Stimulated activated CD4-positive, alpha-beta T cell treated with anti-CD3 and anti-CD28 coated beads, Interleukin-2, amount 100 ng/mL, for 24 hours (primary cell): ENCODE data around the gene RAD51AP2.
A peak's percentile ranks its signal among the peaks of the same experiment; 100 is the strongest.
"Not testable (repeated sequence)": the region's sequence is repeated elsewhere in the genome, so short reads cannot be mapped to it uniquely, and the experiment has no call there.

ENCODE experiments used
- DNase-seq, 2 donors: peaks; one replicate each; pipeline ENCODE4 v3.0.0-alpha.2; 2020

The RAD51AP2 gene

DNA sequence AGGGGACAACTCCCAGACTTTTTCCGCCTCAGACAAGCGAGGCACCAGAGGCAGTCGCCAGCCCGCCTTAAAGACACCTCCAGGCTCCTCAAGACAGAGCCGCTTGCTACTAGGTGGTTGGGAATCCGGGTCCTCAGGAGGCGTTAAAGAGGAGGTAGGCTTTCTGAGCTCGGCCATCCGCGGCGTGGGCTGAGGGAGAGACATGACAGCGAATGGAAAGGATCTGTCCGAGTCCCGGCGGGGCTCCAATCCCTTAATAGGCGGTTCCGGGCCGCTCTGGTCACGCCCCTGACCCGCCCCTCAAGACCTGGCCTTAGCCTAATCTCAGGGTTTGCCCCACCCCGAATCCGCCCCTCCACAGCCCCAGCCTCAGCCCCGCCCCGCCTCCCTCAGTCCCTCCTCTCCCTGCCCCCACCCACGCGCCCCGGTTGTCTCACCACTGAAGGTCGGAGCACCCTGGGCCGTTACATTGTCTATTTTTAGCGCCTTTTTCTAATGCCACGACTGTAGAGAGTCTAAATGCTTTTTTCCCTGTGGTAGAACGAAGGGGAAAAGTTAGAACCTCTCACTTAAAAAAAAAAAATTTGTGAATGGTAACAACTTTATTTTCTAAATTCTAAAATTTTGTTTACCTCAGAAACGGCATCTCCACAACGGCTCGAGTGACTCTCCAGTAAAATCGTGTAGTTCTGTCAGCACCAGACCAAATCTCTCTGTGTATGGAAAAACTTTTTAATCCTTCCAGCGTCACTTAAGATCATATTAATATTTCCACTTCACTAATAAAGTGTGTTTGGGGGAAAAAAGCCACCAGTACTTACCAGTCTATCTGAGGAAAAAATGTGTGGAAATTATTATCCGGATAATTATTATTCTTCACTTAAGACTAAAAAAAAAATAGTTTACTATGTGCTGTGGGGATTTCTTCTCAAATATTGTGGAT, at the start of gene RAD51AP2:
Gene RAD51AP2, minus strand, starts transcription at position 229 of the 943 bp plus-strand sequence. Its CDS starts 25 bp downstream, at position 204.
- DNase-seq, result peak in 1 of 2 donors; percentile 34

GRCh38 chr2:17565726-17566125, 47.5 kb upstream of the RAD51AP2 start:
- not testable (repeated sequence) for DNase-seq

DNA sequence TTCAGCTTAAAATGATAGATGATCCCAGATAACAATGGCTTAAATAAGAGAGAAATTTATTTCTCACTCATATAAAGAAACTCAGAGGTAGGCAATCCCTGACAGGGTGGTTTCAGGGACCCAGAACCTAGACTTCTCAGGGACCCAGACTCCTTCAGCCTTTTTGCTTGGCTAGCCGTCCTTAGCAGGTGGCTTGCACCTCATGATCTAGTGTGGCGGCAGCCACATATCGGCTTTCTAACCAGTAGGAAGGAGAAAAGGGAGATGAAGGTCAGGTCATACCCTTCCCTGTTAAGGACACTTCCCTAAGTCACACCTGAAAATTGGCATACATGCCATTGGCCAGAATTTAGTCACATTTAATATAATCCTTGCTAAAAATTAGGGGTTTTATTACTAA, 40.6 kb upstream of the RAD51AP2 start:
- no peak for DNase-seq

DNA sequence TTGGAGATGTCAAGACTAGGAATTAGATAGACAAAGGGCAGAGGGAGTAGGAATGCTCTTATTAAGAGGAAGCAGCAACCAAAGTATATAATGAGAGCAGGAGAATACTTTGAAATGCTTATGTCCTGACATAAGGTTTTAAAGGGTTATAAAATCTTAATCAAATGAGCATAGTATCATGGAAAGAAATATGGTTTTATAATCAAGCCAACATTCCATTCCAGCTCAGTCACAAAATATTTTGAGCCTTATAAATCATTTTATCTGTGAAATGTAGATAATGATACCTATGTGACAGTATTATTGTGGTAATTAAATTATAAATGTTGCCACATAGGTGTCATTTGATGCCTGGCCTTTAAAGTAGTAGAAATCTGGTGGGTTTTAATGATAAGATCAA, 39.8 kb upstream of the RAD51AP2 start:
- no peak for DNase-seq

DNA sequence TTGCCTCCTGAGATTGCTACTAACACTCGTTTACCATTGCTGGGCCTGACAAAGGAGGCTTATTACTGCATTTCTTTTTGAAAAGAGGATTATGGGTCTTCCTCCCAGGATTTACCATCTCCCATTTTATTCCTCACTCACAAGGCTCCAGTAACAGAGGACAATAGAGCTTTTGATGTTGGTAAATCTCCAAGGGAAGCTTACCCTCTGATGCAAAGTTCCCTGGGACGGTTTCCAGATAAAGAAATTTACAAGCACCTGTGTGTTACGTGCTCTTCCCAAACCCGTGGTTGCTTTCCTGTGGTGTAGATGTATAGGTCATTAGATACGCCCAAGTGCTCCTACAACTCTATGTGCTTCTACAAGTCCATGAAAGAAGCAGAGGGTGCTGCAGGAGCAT, 39.4 kb upstream of the RAD51AP2 start:
- no peak for DNase-seq

DNA sequence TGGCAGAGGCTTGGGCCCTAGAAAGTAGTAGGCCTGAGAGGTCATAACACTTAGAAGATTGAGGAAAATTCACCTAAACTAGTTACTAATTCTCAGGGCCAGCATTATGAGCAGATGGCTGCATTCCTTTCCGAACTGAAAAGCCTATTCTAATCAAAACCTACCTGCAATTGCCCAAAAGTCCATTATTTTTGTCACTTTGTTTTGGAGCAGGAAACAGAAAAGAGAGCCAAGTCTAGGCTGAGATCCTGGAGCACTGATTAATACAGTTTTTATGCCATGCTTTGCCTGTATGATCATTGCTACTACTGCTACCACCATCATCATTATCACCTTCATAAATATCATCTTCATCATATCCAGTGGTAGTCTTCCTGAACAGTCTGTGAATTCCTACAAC, 36.9 kb upstream of the RAD51AP2 start:
- DNase-seq, result no peak

- DNase-seq, result no peak
These were observed 32.7 kb upstream of the RAD51AP2 start for GRCh38 chr2:17550907-17551306.

DNA sequence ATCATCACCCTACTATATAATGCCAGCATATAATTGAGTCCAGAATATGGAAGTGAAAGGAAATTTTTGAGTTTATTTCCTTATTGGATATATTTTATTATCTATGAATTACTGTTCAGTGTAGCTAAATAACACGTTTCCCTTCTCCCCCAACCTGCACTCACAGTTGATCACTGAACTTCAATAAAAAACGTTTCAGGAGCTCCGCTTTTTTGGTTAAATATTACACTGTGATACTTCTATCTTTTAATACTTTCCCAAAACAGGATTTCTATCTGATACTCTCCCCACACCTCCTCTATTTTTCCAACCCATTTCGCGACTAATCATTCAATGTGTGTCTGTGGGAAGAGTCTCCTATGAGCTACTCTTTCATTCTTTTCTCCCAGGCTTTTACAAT, 29.5 kb upstream of the RAD51AP2 start:
- DNase-seq, result no peak

- DNase-seq, result no peak
These were observed 29.0 kb upstream of the RAD51AP2 start for GRCh38 chr2:17547237-17547636.

GRCh38 chr2:17545680-17546613, 27.7 kb upstream of the RAD51AP2 start:
- DNase-seq, result no peak

DNA sequence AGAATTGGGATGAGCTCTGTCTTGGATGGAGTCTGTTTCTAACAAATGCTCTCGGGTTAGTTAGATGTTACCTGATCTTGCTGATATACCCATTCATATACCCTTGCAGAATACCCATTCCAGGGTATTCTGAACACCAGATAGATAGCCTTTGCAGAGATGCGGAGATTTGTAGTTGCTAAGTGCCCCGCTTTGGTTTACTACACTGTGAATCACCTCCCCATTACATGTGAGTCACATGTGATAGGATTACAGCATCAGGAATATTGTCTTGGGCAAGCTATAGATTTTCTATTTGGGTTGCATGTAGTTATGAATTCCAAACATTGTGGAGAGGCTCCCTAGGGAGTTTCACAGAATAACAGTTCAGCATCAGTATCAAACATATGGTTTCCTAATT, 26.0 kb upstream of the RAD51AP2 start:
- no peak for DNase-seq

DNA sequence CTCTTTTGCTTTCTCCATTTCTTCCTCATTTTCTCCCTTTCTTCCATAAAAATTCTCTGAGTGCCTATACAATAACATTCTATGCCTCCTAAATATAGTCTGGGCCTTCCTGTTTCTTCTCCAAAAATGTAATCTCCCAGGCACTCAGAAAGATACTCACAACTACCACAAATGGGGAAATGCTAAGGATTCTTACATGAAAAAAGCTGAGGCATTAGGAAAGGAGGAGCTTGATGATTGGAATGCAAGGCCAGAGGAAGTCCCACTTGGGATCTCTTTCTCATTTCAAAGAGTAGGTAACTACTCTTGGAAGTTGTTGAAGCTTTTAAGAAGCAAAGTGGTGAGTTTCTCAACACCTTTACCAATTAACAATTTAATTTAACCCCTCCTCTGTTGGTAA, 25.6 kb upstream of the RAD51AP2 start:
- no peak for DNase-seq

- no peak for DNase-seq
These were observed 25.0 kb upstream of the RAD51AP2 start for GRCh38 chr2:17543131-17543660.

- no peak for DNase-seq
These were observed 24.2 kb upstream of the RAD51AP2 start for GRCh38 chr2:17542471-17542870.

- no peak for DNase-seq
These were observed 23.3 kb upstream of the RAD51AP2 start for GRCh38 chr2:17541531-17541950.

DNA sequence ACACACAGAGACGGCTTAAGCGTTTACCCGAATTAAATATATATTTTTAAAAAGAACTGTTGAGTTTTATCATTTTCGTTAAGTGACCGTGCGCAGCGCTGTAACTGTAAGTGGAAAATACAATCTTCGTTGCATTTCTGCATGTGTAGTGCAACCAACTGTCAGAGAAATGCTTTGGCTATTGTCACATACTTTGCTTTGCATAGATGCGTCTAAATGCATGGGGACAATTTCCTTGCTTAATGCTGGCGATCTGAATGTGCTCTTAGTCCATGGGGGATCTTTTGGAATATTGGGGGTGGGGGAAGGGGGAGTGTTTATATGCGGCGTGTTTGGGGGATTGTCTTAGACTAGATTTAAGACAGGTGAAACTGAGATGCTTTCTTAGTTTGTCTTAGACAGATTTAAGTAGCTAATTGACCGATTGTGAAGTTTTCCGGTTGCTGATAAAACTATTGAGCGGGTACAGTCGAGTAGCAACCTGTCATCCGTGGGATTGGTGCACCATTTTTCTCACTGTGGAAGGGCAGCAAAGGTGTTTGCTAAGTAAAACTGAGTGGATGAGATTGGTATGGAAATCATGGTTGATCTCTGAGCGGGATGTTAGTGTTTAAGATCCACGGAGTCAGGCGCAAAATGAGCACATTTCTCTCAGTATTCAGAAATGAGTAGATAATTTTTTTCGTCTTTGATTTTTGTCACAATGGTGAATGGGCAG, 22.7 kb upstream of the RAD51AP2 start:
- DNase-seq, result no peak

DNA sequence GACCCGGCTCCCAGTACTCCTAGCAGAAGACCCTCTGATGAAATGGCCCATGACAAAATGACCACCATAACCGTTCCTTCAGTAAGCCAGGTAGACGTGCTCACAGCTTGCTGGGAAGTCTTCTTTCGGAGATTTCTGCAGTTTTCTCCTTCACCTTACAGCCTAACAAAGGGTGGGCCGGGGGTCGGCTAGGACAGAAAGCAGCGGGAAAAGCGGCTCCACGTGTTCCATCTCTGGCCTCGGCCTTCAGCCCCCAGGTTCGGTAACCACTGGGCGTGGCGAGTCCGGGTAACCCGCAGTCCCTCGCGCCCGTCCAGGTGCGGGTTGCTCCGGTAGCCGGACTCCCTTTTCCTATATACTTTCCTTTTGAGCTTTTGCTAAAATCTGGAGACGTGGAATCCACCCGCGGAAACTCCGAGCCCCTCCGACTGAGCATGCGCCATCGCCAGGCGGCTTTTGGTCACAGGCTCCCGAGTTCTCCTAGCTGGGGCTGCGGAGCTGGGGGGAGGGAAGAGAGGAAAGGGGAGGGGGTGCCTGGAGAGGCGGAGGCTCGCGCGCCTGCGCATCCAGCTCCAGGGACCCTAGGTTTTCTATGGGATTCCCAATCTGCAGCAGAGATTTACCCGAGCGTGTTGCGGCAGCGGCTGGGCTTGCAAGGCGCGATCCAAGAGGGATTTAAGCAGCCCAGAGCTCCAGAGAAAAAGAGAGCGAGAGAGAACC, 22.0 kb upstream of the RAD51AP2 start, which contains the start of gene VSNL1:
Gene VSNL1, plus strand, starts transcription at position 604 of the 720 bp plus-strand sequence. CDS start 51,379 bp downstream, outside the sequence.
- no peak for DNase-seq

DNA sequence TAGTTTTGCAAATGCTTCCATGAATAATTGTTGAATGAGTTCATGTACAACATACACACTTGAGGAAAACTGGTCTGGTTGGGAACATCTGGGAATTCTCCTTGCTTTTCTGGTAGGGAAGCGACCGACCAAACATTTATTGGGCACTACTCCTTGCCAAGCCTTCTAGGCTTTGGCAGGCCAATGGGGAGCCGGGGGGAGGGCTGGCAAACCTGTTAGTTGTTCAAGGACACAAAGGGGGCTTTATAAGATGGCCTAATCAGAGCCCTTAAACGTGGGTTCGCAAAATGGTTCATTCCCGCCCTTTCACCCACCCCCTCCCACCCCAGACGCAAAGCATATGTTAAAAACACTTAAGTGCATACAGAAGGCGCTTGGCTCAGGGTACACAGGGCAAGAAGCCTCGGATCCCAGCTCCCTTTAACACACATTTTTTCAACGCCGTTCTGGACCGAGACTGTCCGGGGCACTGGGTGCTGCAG, 21.4 kb upstream of the RAD51AP2 start:
- no peak for DNase-seq

- DNase-seq, result peak in 1 of 2 donors; percentile 3
These were observed 20.8 kb upstream of the RAD51AP2 start for GRCh38 chr2:17538844-17539554.

DNA sequence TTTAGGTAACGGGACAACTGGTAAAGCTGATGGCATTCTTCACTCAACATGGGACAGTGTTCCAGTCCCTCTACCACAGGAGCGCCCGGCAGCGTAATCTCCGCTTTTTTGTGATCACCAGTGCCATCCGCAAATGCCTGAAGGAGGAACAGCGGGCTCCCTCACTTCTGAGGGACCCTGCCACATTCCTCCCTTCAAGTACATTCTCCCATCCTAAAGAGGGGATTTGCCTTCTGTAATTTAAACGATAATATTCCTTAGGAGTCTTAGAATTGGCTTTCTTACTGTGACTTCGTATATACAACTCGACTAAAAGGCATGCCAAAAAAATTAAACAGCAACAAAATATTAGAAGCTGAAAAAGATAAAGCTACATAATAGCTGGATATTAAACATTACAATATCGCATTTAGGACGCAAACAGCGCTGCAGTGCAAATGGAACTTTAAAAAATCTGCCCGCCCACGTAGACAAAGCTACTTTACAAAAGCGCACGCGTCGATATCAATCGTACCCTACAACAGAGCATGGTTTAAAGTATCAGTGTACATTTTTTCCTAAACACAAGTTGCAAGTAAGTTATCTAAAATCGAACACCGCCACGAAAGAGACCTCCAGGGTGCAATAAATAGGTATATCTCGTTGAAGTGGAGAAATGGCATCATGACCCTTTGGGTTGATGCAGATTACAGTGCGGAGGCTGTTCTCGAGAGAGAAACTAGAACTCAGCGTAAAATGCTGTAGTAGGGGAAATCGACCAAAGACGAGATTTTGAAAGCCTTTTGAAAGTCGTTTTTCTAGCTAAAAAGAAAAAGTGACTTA, 20.0 kb upstream of the RAD51AP2 start:
- no peak for DNase-seq
